Measurements from ENCODE around the gene HAS3. TPM values are rescaled to one million over a fixed set of nuclear protein-coding genes. Genes with fewer than 3 reads are reported as not detected.

The HAS3 gene
- polyA plus RNA-seq, 1 experiment: 0.62 TPM

- Histone ChIP-seq H3K4me3 (ENCODE audit: low read depth, low read length) (no peak overlapping the region), H3K27ac (ENCODE audit: low read depth, low read length) (peak overlapping the region; percentile 59), H3K9me3 (ENCODE audit: control insufficient read depth, insufficient read depth, low read length) (no peaks in the 10 kb centered on the region), H3K27me3 (ENCODE audit: control insufficient read depth, insufficient read depth, low read length) (no peaks in the 10 kb centered on the region)
- no peak for DNase-seq (ENCODE audit: low read depth, low spot score)
- TF ChIP-seq, protein P1, sequence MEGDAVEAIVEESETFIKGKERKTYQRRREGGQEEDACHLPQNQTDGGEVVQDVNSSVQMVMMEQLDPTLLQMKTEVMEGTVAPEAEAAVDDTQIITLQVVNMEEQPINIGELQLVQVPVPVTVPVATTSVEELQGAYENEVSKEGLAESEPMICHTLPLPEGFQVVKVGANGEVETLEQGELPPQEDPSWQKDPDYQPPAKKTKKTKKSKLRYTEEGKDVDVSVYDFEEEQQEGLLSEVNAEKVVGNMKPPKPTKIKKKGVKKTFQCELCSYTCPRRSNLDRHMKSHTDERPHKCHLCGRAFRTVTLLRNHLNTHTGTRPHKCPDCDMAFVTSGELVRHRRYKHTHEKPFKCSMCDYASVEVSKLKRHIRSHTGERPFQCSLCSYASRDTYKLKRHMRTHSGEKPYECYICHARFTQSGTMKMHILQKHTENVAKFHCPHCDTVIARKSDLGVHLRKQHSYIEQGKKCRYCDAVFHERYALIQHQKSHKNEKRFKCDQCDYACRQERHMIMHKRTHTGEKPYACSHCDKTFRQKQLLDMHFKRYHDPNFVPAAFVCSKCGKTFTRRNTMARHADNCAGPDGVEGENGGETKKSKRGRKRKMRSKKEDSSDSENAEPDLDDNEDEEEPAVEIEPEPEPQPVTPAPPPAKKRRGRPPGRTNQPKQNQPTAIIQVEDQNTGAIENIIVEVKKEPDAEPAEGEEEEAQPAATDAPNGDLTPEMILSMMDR (IDR thresholded peaks at IDR 0.05; ENCODE audit: low read depth, low read length): no peak
- ChIA-PET CTCF (interaction anchor here (0.5 to 3.6 kb wide), 6 partner anchors 9 to 145 kb away, joined by 3 to 16 read pairs (median 3); no protein-coding TSS in a partner anchor), POLR2A (interaction anchor here (0.5 to 1.5 kb wide), 6 partner anchors 8 to 87 kb away, joined by 3 to 6 read pairs (median 3); partner anchors contain the start of gene SNTB2)
Observed at GRCh38 chr16:69166946-69167930, 61.8 kb downstream of the HAS3 start.

Other genes with a start within 250 kb of the HAS3 start
- gene CHTF8, start 26.9 kb downstream of the HAS3 start, polyA plus RNA-seq (2011; rRNA removed): 84.8 and 112 TPM in 2 replicates
- gene UTP4, start 27.0 kb downstream of the HAS3 start, polyA plus RNA-seq (2011; rRNA removed): 54.2 and 54.3 TPM in 2 replicates
- gene SNTB2, start 81.5 kb downstream of the HAS3 start, polyA plus RNA-seq (2011; rRNA removed): 62.6 and 72.0 TPM in 2 replicates
- gene VPS4A, start 205.7 kb downstream of the HAS3 start, polyA plus RNA-seq (2011; rRNA removed): 12.8 and 16.6 TPM in 2 replicates
- 5.4 and 6.4 TPM in 2 replicates for gene PDF, start 224.9 kb downstream of the HAS3 start, polyA plus RNA-seq (2011; rRNA removed)
- gene COG8, start 233.9 kb downstream of the HAS3 start, polyA plus RNA-seq (2011; rRNA removed): 22.6 and 27.5 TPM in 2 replicates
- gene NIP7, start 234.1 kb downstream of the HAS3 start, polyA plus RNA-seq (2011; rRNA removed): 12.1 and 13.6 TPM in 2 replicates
- gene TMED6, start 246.1 kb downstream of the HAS3 start, polyA plus RNA-seq (2011; rRNA removed): not detected in 2 replicates

Data from AG04450 (cell line).